Measurements from ENCODE around the gene ARMC7.

GRCh38 chr17:75151930-75152329, 42.2 kb downstream of the ARMC7 start:
- TF ChIP-seq CTCF (IDR thresholded peaks at IDR 0.05 in 2 of 3, conservative IDR thresholded peaks at IDR 0.05 in 1 of 3; ENCODE audit: borderline replicate concordance in 1 of 3, insufficient read depth in 1 of 3, low read depth in 2 of 3, low read length in 2 of 3) (no peak), EZH2 (IDR thresholded peaks at IDR 0.05) (no peak), MAX (IDR thresholded peaks at IDR 0.05) (no peak), POLR2A (IDR thresholded peaks at IDR 0.05; ENCODE audit: borderline replicate concordance, extremely low read depth, insufficient read depth, insufficient read length) (no peak), JUND (IDR thresholded peaks at IDR 0.05) (no peak), SP1 (IDR thresholded peaks at IDR 0.05; ENCODE audit: low read depth) (no peak), EZH2phosphoT487 (IDR thresholded peaks at IDR 0.05; ENCODE audit: borderline replicate concordance) (no peak), POLR2AphosphoS5 (IDR thresholded peaks at IDR 0.05; ENCODE audit: low read depth, low read length) (no peak), TCF7L2 (IDR thresholded peaks at IDR 0.05; ENCODE audit: borderline replicate concordance, extremely low read depth, insufficient read depth, insufficient read length) (no peak), ZNF274 (IDR thresholded peaks at IDR 0.05; ENCODE audit: low read depth, low read length) (no peak), ELF1 (IDR thresholded peaks at IDR 0.05; ENCODE audit: borderline replicate concordance, low read depth) (no peak)

Measured in HCT116 (cell line).